Esophagus squamous epithelium (tissue), 5 donors: ENCODE results near the gene UMODL1. TPM values are rescaled to one million over a fixed set of nuclear protein-coding genes. Genes with fewer than 3 reads are reported as not detected.

Source experiments
- DNase-seq: peaks from one replicate; lab custom pipeline; 2025; lab: John Stamatoyannopoulos, UW
- H3K27ac ChIP-seq, 4 donors: fragments of 200-600 bp; sonication (generic); one replicate each; pipeline ENCODE4 v1.5.1; 2016 to 2019; ENCODE audit warnings: mild to moderate bottlenecking in 1 of 4
- H3K27me3 ChIP-seq, 4 donors: fragments of 200-600 bp; sonication (generic); 1 replicate in 3 of 4; 2 replicates in 1 of 4; pipeline versions ENCODE4 v1.5.1 to v1.6.0; 2017 to 2021; ENCODE audit warnings: antibody characterized with exemption in 1 of 4
- H3K36me3 ChIP-seq, 3 donors: fragments of 200-600 bp; sonication (generic); one replicate each; pipeline ENCODE4 v1.5.1; 2016 to 2019
- H3K4me1 ChIP-seq, 3 donors: fragments of 200-600 bp; sonication (generic); one replicate each; pipeline ENCODE4 v1.5.1; 2017 to 2019
- H3K4me3 ChIP-seq, 4 donors: fragments of 200-600 bp; sonication (generic); 1 replicate in 3 of 4; 2 replicates in 1 of 4; pipeline ENCODE4 v1.5.1; 2016 to 2019; ENCODE audit warnings: mild to moderate bottlenecking in 2 of 4, moderate library complexity in 1 of 4
- H3K9me3 ChIP-seq, 3 donors: fragments of 200-600 bp; sonication (generic); one replicate each; pipeline ENCODE4 v1.5.1; 2016 to 2019
- CTCF ChIP-seq, 6 experiments: fragments of 450-650 bp in 4 of 6; fragments of 200-600 bp in 2 of 6; sonication (generic) in 2 of 6; IDR thresholded peaks; one replicate each; pipeline ENCODE4 v1.5.1; 2016 to 2019; ENCODE audit warnings: antibody characterized with exemption in 6 of 6, mild to moderate bottlenecking in 4 of 6, moderate library complexity in 4 of 6
- POLR2A ChIP-seq, 4 donors: fragments of 450-650 bp; IDR thresholded peaks; one replicate each; pipeline ENCODE4 v1.6.1; 2017; ENCODE audit warnings: antibody characterized with exemption in 4 of 4, mild to moderate bottlenecking in 4 of 4, moderate library complexity in 3 of 4
- WGBS, 2 donors: methylation state at CpG; one replicate each; pipeline ENCODE4 v1.1.5; 2018; 5-methylcytosine and 5-hydroxymethylcytosine counted together
- intact Hi-C: fragments of 100-400 bp; cut with DNase I; formaldehyde crosslinking; loops from one replicate; pipeline ENCODE4 v1.15.0; 2022
- total RNA-seq, 4 donors: library from RNA; depleted of rRNA; stranded (reverse); fragments of >200 nt; gene quantifications; one replicate each; pipeline ENCODE4 v1.1.0, GENCODE V29; 2016
- donor health status: DM: yes; HTN: yes; CAD: no.

UMODL1 gene
- total RNA-seq, 4 donors from 2014 or later = not detected

GRCh38 chr21:42191064-42191463 lies 119.9 kb downstream of the UMODL1 start:
- H3K9me3 ChIP-seq = no peaks in the 10 kb centered on the region
- no peak overlapping the region for H3K4me3 ChIP-seq
- no peak for TF ChIP-seq CTCF (IDR thresholded peaks at IDR 0.05)
- no peak for TF ChIP-seq POLR2A (IDR thresholded peaks at IDR 0.05)
- intact Hi-C loops = no loop called here
- WGBS, 2 donors = 93 to 97% methylated on average over 5 of the region's 5 CpGs
- DNase-seq = no peak
- no peak overlapping the region for H3K27ac ChIP-seq
- peaks cover 0 to 61% (median 0%) of the 10 kb centered on the region in 4 donors for H3K27me3 ChIP-seq
- peaks cover 0 to 37% (median 0%) of the 10 kb centered on the region in 3 donors for H3K4me1 ChIP-seq
- no peaks in the 10 kb centered on the region for H3K36me3 ChIP-seq

- no peak for DNase-seq
- Histone ChIP-seq H3K4me3 (no peak overlapping the region), H3K27ac (no peak overlapping the region), H3K9me3 (no peaks in the 10 kb centered on the region), H3K36me3 (no peaks in the 10 kb centered on the region), H3K27me3 (peaks cover 0 to 65% (median 0%) of the 10 kb centered on the region in 4 donors), H3K4me1 (peaks cover 0 to 37% (median 0%) of the 10 kb centered on the region in 3 donors)
- WGBS, 2 donors = 48 to 57% methylated on average over 17 of the region's 21 CpGs
- intact Hi-C loops = no loop called here
- TF ChIP-seq POLR2A (IDR thresholded peaks at IDR 0.05) (no peak), CTCF (IDR thresholded peaks at IDR 0.05) (no peak)
Measured at GRCh38 chr21:42191696-42192595, 120.8 kb downstream of the UMODL1 start.

Other genes starting within 250 kb of the UMODL1 start
- gene PRDM15, start 192.0 kb upstream of the UMODL1 start, total RNA-seq = 1 to 10 TPM; 4.7 to 9.2 (median 5.4) TPM
- gene C2CD2, start 117.3 kb upstream of the UMODL1 start, total RNA-seq = 10 to 100 TPM; 13.6 to 21.2 (median 15.6) TPM
- 10 to 100 TPM in 1 of 4 donors, 1 to 10 TPM in 3; 5.9 to 10.3 (median 7.8) TPM for gene ZBTB21, start 61.0 kb upstream of the UMODL1 start, total RNA-seq
- gene ABCG1, start 147.8 kb downstream of the UMODL1 start, total RNA-seq = 10 to 100 TPM in 1 of 4 donors, 1 to 10 TPM in 3; 2.6 to 10.9 (median 3.7) TPM
- gene TFF3, start 244.1 kb downstream of the UMODL1 start, total RNA-seq = 10 to 100 TPM in 1 of 4 donors, 1 to 10 TPM in 2, not detected in 1; 1.4 to 15.1 (median 7.2) TPM